Measurements from ENCODE around the gene KATNAL1.

Gene KATNAL1

GRCh38 chr13:30318026-30318425 is 10.7 kb upstream of the KATNAL1 start:
- Histone ChIP-seq H3K4me2 (ENCODE audit: low read length, poor library complexity, severe bottlenecking) (no peak overlapping the region), H3K4ac (ENCODE audit: low read depth in 1 of 2, low read length in 2 of 2) (no peak overlapping the region), H3K23ac (ENCODE audit: low read length in 2 of 2) (no peak overlapping the region), H2BK12ac (ENCODE audit: low read length in 2 of 2) (no peak overlapping the region), H3K27ac (ENCODE audit: low read length, poor library complexity, severe bottlenecking) (no peak overlapping the region), H2AFZ (ENCODE audit: low read depth, low read length) (no peak overlapping the region), H3K14ac (ENCODE audit: low read length in 2 of 2) (no peak overlapping the region), H3K9ac (ENCODE audit: low read length) (no peak overlapping the region), H3K9me3 (ENCODE audit: control insufficient read depth, low read length) (no peaks in the 10 kb centered on the region), H4K91ac (ENCODE audit: low read length) (no peak overlapping the region), H2BK120ac (ENCODE audit: low read depth, low read length) (no peak overlapping the region), H3K4me1 (ENCODE audit: control insufficient read depth, insufficient read depth, low read depth, low read length) (no peaks in the 10 kb centered on the region), H4K8ac (ENCODE audit: low read length) (no peak overlapping the region), H3K27me3 (ENCODE audit: control insufficient read depth in 1 of 2, insufficient read depth in 1 of 2, low read length in 2 of 2) (no peaks in the 10 kb centered on the region), H3K18ac (ENCODE audit: low read depth in 1 of 2, low read length in 2 of 2) (no peak overlapping the region), H2AK5ac (ENCODE audit: low read length, severe bottlenecking) (no peak overlapping the region), H3K36me3 (ENCODE audit: control insufficient read depth in 1 of 2, insufficient read depth in 2 of 2, low read depth in 1 of 2, low read length in 2 of 2) (peaks cover 0 to 5% of the 10 kb centered on the region in 2 experiments), H3K4me3 (ENCODE audit: insufficient read depth in 1 of 2, low read depth in 1 of 2, low read length in 2 of 2) (no peak overlapping the region), H2BK15ac (ENCODE audit: low read depth, poor library complexity, severe bottlenecking) (no peak overlapping the region), H3K79me1 (replicated peaks; ENCODE audit: low read length, poor library complexity, severe bottlenecking) (peaks cover 18% of the 10 kb centered on the region), H2BK5ac (ENCODE audit: low read depth, low read length, poor library complexity, severe bottlenecking) (no peak overlapping the region)
- no peak for DNase-seq
- 94% methylated on average over 1 of the region's 1 CpG for WGBS

DNA sequence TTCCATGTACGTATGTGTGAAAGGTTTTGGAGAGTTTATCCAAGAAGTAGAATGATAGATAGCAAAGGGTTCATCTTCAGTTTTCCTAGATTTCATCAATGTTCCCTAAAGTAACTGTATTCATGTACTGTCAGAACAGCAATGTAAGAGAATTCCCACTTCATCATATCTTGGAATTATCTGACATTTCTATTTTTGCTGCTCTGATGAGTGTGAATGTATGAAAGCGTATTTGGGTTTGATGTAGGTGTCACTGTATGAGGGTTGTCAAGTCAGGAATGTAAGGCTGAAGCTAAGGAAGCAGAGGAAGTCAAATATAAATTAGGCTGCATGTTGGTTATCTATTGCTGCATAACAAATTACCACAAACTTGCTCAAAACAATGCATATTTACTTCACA is 7.2 kb upstream of the KATNAL1 start:
- Histone ChIP-seq H2BK15ac (ENCODE audit: low read depth, poor library complexity, severe bottlenecking) (no peak overlapping the region), H3K14ac (ENCODE audit: low read length in 2 of 2) (no peak overlapping the region), H2AFZ (ENCODE audit: low read depth, low read length) (no peak overlapping the region), H2BK12ac (ENCODE audit: low read length in 2 of 2) (no peak overlapping the region), H3K4me2 (ENCODE audit: low read length, poor library complexity, severe bottlenecking) (no peak overlapping the region), H3K4me1 (ENCODE audit: control insufficient read depth, insufficient read depth, low read depth, low read length) (peaks cover 4% of the 10 kb centered on the region), H3K9ac (ENCODE audit: low read length) (no peak overlapping the region), H4K91ac (ENCODE audit: low read length) (no peak overlapping the region), H3K4me3 (ENCODE audit: insufficient read depth in 1 of 2, low read depth in 1 of 2, low read length in 2 of 2) (no peak overlapping the region), H3K79me1 (replicated peaks; ENCODE audit: low read length, poor library complexity, severe bottlenecking) (peaks cover 23% of the 10 kb centered on the region), H4K8ac (ENCODE audit: low read length) (no peak overlapping the region), H3K23ac (ENCODE audit: low read length in 2 of 2) (no peak overlapping the region), H3K27ac (ENCODE audit: low read length, poor library complexity, severe bottlenecking) (no peak overlapping the region), H3K18ac (ENCODE audit: low read depth in 1 of 2, low read length in 2 of 2) (no peak overlapping the region), H3K36me3 (ENCODE audit: control insufficient read depth in 1 of 2, insufficient read depth in 2 of 2, low read depth in 1 of 2, low read length in 2 of 2) (peaks cover 0 to 2% of the 10 kb centered on the region in 2 experiments), H2BK5ac (ENCODE audit: low read depth, low read length, poor library complexity, severe bottlenecking) (no peak overlapping the region), H3K27me3 (ENCODE audit: control insufficient read depth in 1 of 2, insufficient read depth in 1 of 2, low read length in 2 of 2) (no peaks in the 10 kb centered on the region), H3K4ac (ENCODE audit: low read depth in 1 of 2, low read length in 2 of 2) (no peak overlapping the region), H3K9me3 (ENCODE audit: control insufficient read depth, low read length) (no peaks in the 10 kb centered on the region), H2BK120ac (ENCODE audit: low read depth, low read length) (no peak overlapping the region), H2AK5ac (ENCODE audit: low read length, severe bottlenecking) (no peak overlapping the region)
- 100% methylated on average over 1 of the region's 2 CpGs for WGBS
- DNase-seq = no peak

- H3K27me3 ChIP-seq (ENCODE audit: control insufficient read depth in 1 of 2, insufficient read depth in 1 of 2, low read length in 2 of 2) = no peaks in the 10 kb centered on the region
- no peak overlapping the region for H2BK5ac ChIP-seq (ENCODE audit: low read depth, low read length, poor library complexity, severe bottlenecking)
- H3K23ac ChIP-seq (ENCODE audit: low read length in 2 of 2) = no peak overlapping the region
- peaks cover 4% of the 10 kb centered on the region for H3K4me1 ChIP-seq (ENCODE audit: control insufficient read depth, insufficient read depth, low read depth, low read length)
- H3K9ac ChIP-seq (ENCODE audit: low read length) = no peak overlapping the region
- H4K8ac ChIP-seq (ENCODE audit: low read length) = no peak overlapping the region
- no peak overlapping the region for H2BK15ac ChIP-seq (ENCODE audit: low read depth, poor library complexity, severe bottlenecking)
- H3K36me3 ChIP-seq (ENCODE audit: control insufficient read depth in 1 of 2, insufficient read depth in 2 of 2, low read depth in 1 of 2, low read length in 2 of 2) = peaks cover 0 to 2% of the 10 kb centered on the region in 2 experiments
- H3K4me2 ChIP-seq (ENCODE audit: low read length, poor library complexity, severe bottlenecking) = no peak overlapping the region
- H2AK5ac ChIP-seq (ENCODE audit: low read length, severe bottlenecking) = no peak overlapping the region
- H3K18ac ChIP-seq (ENCODE audit: low read depth in 1 of 2, low read length in 2 of 2) = no peak overlapping the region
- no peak overlapping the region for H4K91ac ChIP-seq (ENCODE audit: low read length)
- H3K9me3 ChIP-seq (ENCODE audit: control insufficient read depth, low read length) = no peaks in the 10 kb centered on the region
- H2BK12ac ChIP-seq (ENCODE audit: low read length in 2 of 2) = no peak overlapping the region
- H3K14ac ChIP-seq (ENCODE audit: low read length in 2 of 2) = no peak overlapping the region
- peaks cover 27% of the 10 kb centered on the region for H3K79me1 ChIP-seq (replicated peaks; ENCODE audit: low read length, poor library complexity, severe bottlenecking)
- H3K27ac ChIP-seq (ENCODE audit: low read length, poor library complexity, severe bottlenecking) = no peak overlapping the region
- H2BK120ac ChIP-seq (ENCODE audit: low read depth, low read length) = no peak overlapping the region
- no peak overlapping the region for H3K4ac ChIP-seq (ENCODE audit: low read depth in 1 of 2, low read length in 2 of 2)
- H3K4me3 ChIP-seq (ENCODE audit: insufficient read depth in 1 of 2, low read depth in 1 of 2, low read length in 2 of 2) = no peak overlapping the region
- WGBS = no CpG with 5 or more reads among the region's 2 CpGs
- no peak overlapping the region for H2AFZ ChIP-seq (ENCODE audit: low read depth, low read length)
- no peak for DNase-seq
These were observed 6.7 kb upstream of the KATNAL1 start for GRCh38 chr13:30314069-30314468.

DNA sequence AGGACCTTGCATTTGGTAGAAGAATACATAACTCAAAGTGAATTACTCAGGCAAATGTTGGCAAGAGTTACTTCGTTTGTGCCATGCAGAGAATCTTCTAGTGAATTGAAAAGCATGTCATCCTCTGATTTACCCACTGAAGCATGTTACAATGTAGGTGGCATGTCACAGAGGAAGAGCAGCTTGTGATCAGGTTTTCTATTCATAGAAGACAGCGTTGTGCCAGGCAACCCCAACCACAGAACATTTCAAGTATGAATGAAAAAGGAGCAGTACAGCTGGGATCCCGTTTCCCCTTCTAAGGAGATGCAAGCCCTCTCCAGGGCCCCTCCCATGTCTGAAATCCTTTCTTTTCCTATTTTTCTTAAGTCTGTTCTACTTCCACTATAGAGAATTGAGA is 6.0 kb upstream of the KATNAL1 start:
- Histone ChIP-seq H3K14ac (ENCODE audit: low read length in 2 of 2) (no peak overlapping the region), H2BK12ac (ENCODE audit: low read length in 2 of 2) (no peak overlapping the region), H4K8ac (ENCODE audit: low read length) (no peak overlapping the region), H3K4me2 (ENCODE audit: low read length, poor library complexity, severe bottlenecking) (no peak overlapping the region), H3K18ac (ENCODE audit: low read depth in 1 of 2, low read length in 2 of 2) (no peak overlapping the region), H2AFZ (ENCODE audit: low read depth, low read length) (no peak overlapping the region), H3K79me1 (replicated peaks; ENCODE audit: low read length, poor library complexity, severe bottlenecking) (peaks cover 27% of the 10 kb centered on the region), H4K91ac (ENCODE audit: low read length) (no peak overlapping the region), H3K9ac (ENCODE audit: low read length) (no peak overlapping the region), H3K27ac (ENCODE audit: low read length, poor library complexity, severe bottlenecking) (peak overlapping the region; percentile 59), H3K36me3 (ENCODE audit: control insufficient read depth in 1 of 2, insufficient read depth in 2 of 2, low read depth in 1 of 2, low read length in 2 of 2) (peaks cover 0 to 2% of the 10 kb centered on the region in 2 experiments), H2BK120ac (ENCODE audit: low read depth, low read length) (no peak overlapping the region), H3K9me3 (ENCODE audit: control insufficient read depth, low read length) (no peaks in the 10 kb centered on the region), H3K4me1 (ENCODE audit: control insufficient read depth, insufficient read depth, low read depth, low read length) (peaks cover 4% of the 10 kb centered on the region), H2BK15ac (ENCODE audit: low read depth, poor library complexity, severe bottlenecking) (no peak overlapping the region), H3K4me3 (ENCODE audit: insufficient read depth in 1 of 2, low read depth in 1 of 2, low read length in 2 of 2) (no peak overlapping the region), H2AK5ac (ENCODE audit: low read length, severe bottlenecking) (no peak overlapping the region), H3K27me3 (ENCODE audit: control insufficient read depth in 1 of 2, insufficient read depth in 1 of 2, low read length in 2 of 2) (no peaks in the 10 kb centered on the region), H3K4ac (ENCODE audit: low read depth in 1 of 2, low read length in 2 of 2) (no peak overlapping the region), H3K23ac (ENCODE audit: low read length in 2 of 2) (no peak overlapping the region), H2BK5ac (ENCODE audit: low read depth, low read length, poor library complexity, severe bottlenecking) (no peak overlapping the region)
- 63% methylated on average over 2 of the region's 3 CpGs for WGBS
- DNase-seq = no peak
